ENCODE data around the gene TTYH3.

Gene TTYH3

GRCh38 chr7:2601907-2602306 is 29.9 kb upstream of the TTYH3 start:
- CTCF ChIA-PET: interaction anchor here (1.4 kb wide), 1 partner anchor 9 kb away, joined by 5 read pairs; no protein-coding TSS in a partner anchor
- no peaks in the 10 kb centered on the region for H3K4me1 ChIP-seq (ENCODE audit: control insufficient read depth, insufficient read depth, low read length)
- POLR2A ChIA-PET: interaction anchor here (0.6 kb wide), 1 partner anchor 29 kb away, joined by 8 read pairs; no protein-coding TSS in a partner anchor

GRCh38 chr7:2602406-2603043 is 29.3 kb upstream of the TTYH3 start:
- POLR2A ChIA-PET: interaction anchor here (0.6 kb wide), 1 partner anchor 29 kb away, joined by 8 read pairs; no protein-coding TSS in a partner anchor
- Histone ChIP-seq H3K27ac (ENCODE audit: extremely low read depth, low read depth, low read length) (no peak overlapping the region), H3K4me1 (ENCODE audit: control insufficient read depth, insufficient read depth, low read length) (no peaks in the 10 kb centered on the region), H3K4me3 (ENCODE audit: low read depth, low read length) (no peak overlapping the region), H3K36me3 (ENCODE audit: control insufficient read depth in 2 of 2, insufficient read depth in 1 of 2, low read length in 2 of 2) (peaks cover 0 to 27% of the 10 kb centered on the region in 2 experiments; a peak in 2 of 3 replicates), H3K9me3 (ENCODE audit: control insufficient read depth, insufficient read depth, low read depth, low read length) (no peaks in the 10 kb centered on the region)
- TF ChIP-seq KLF1 (tag by site-specific recombination; IDR thresholded peaks at IDR 0.05) (peak; percentile 80), ZIC2 (tag by site-specific recombination; IDR thresholded peaks at IDR 0.05) (peak; percentile 38; the same call in 1 of the 2 replicates), ZNF175 (tag by site-specific recombination; IDR thresholded peaks at IDR 0.05) (no peak)
- CTCF ChIA-PET: interaction anchor here (1.0 to 1.4 kb wide), 2 partner anchors 8 to 132 kb away, joined by 3 to 5 read pairs; no protein-coding TSS in a partner anchor

More at GRCh38 chr7:2601907-2602306, 29.9 kb upstream of the TTYH3 start:
- Histone ChIP-seq H3K4me3 (ENCODE audit: low read depth, low read length) (no peak overlapping the region), H3K27ac (ENCODE audit: extremely low read depth, low read depth, low read length) (no peak overlapping the region), H3K9me3 (ENCODE audit: control insufficient read depth, insufficient read depth, low read depth, low read length) (no peaks in the 10 kb centered on the region), H3K36me3 (ENCODE audit: control insufficient read depth in 2 of 2, insufficient read depth in 1 of 2, low read length in 2 of 2) (peaks cover 0 to 29% of the 10 kb centered on the region in 2 experiments; a peak in 2 of 3 replicates)
- TF ChIP-seq ZNF776 (tag by site-specific recombination; IDR thresholded peaks at IDR 0.05; ENCODE audit: borderline replicate concordance) (no peak), BCL11B (tag by site-specific recombination; IDR thresholded peaks at IDR 0.05; ENCODE audit: low read depth) (no peak)
- TF ChIP-seq, protein P1, sequence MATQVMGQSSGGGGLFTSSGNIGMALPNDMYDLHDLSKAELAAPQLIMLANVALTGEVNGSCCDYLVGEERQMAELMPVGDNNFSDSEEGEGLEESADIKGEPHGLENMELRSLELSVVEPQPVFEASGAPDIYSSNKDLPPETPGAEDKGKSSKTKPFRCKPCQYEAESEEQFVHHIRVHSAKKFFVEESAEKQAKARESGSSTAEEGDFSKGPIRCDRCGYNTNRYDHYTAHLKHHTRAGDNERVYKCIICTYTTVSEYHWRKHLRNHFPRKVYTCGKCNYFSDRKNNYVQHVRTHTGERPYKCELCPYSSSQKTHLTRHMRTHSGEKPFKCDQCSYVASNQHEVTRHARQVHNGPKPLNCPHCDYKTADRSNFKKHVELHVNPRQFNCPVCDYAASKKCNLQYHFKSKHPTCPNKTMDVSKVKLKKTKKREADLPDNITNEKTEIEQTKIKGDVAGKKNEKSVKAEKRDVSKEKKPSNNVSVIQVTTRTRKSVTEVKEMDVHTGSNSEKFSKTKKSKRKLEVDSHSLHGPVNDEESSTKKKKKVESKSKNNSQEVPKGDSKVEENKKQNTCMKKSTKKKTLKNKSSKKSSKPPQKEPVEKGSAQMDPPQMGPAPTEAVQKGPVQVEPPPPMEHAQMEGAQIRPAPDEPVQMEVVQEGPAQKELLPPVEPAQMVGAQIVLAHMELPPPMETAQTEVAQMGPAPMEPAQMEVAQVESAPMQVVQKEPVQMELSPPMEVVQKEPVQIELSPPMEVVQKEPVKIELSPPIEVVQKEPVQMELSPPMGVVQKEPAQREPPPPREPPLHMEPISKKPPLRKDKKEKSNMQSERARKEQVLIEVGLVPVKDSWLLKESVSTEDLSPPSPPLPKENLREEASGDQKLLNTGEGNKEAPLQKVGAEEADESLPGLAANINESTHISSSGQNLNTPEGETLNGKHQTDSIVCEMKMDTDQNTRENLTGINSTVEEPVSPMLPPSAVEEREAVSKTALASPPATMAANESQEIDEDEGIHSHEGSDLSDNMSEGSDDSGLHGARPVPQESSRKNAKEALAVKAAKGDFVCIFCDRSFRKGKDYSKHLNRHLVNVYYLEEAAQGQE (tag by site-specific recombination; IDR thresholded peaks at IDR 0.05): no peak

DNA sequence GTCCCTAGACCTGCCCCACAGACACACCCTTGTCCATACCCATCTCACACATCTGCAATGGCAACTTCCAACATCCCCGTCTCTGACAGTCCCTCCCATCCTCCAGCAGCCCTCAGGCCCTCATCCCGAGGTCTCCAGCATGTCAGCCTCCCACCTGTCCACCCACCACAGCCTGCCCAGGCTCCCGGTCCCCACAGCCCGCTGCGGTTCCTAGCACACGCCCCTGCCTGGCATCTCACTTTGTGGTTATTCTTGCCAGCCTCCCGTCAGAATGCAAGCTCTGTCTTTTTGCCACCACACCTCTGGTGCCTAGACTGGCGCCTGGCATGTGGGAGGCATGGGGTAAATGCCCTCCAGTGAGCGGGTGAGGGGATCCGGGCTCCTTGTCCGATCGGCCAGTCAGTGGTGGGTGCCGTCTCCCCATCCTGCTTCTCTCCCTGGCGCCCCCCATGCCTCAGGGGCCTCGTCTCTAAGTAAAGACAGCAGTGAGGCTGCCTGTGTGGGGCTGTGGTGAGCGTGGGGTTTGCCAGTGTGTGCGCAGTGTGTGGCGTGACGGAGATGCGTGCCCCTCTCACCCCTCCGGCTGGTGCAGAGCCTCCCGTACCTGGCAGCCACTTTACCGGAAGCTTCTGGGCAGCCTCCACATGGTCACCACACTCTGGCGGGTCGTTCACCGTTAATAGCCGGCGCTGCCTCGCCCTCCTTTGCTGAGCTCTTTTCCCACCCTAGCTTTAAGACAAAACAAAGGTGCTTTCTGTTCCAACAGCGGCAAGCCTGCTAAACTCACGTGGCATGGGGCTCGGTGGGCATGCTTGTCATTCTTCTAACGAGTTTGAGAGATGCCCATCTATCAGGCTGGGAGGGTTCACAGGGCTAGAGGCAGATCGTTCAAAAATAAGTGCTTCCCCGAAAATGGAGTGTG is 28.5 kb upstream of the TTYH3 start:
- POLR2A ChIA-PET: no interaction called here
- H3K9me3 ChIP-seq (ENCODE audit: control insufficient read depth, insufficient read depth, low read depth, low read length): no peaks in the 10 kb centered on the region

GRCh38 chr7:2604608-2605174 is 27.1 kb upstream of the TTYH3 start:
- Histone ChIP-seq H3K4me3 (ENCODE audit: low read depth, low read length) (no peak overlapping the region), H3K4me1 (ENCODE audit: control insufficient read depth, insufficient read depth, low read length) (no peaks in the 10 kb centered on the region), H3K9me3 (ENCODE audit: control insufficient read depth, insufficient read depth, low read depth, low read length) (no peaks in the 10 kb centered on the region), H3K36me3 (ENCODE audit: control insufficient read depth in 2 of 2, insufficient read depth in 1 of 2, low read length in 2 of 2) (peaks cover 0 to 17% of the 10 kb centered on the region in 2 experiments; a peak in 2 of 3 replicates), H3K27ac (ENCODE audit: extremely low read depth, low read depth, low read length) (no peak overlapping the region)
- POLR2A ChIA-PET: no interaction called here
- CTCF ChIA-PET: interaction anchor here (1.8 kb wide), 1 partner anchor 105 kb away, joined by 6 read pairs; no protein-coding TSS in a partner anchor
- TF ChIP-seq ZNF558 (tag by site-specific recombination; IDR thresholded peaks at IDR 0.05): no peak
- TF ChIP-seq ZNF133 (tag by site-specific recombination; IDR thresholded peaks at IDR 0.05): no peak
- TF ChIP-seq ZNF626 (tag by site-specific recombination; IDR thresholded peaks at IDR 0.05): no peak
- no peak for TF ChIP-seq ZNF560 (tag by site-specific recombination; IDR thresholded peaks at IDR 0.05; ENCODE audit: borderline replicate concordance)
- TF ChIP-seq, protein P2, sequence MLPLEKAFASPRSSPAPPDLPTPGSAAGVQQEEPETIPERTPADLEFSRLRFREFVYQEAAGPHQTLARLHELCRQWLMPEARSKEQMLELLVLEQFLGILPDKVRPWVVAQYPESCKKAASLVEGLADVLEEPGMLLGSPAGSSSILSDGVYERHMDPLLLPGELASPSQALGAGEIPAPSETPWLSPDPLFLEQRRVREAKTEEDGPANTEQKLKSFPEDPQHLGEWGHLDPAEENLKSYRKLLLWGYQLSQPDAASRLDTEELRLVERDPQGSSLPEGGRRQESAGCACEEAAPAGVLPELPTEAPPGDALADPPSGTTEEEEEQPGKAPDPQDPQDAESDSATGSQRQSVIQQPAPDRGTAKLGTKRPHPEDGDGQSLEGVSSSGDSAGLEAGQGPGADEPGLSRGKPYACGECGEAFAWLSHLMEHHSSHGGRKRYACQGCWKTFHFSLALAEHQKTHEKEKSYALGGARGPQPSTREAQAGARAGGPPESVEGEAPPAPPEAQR (tag by site-specific recombination; IDR thresholded peaks at IDR 0.05): no peak
- TF ChIP-seq ZNF677 (tag by site-specific recombination; IDR thresholded peaks at IDR 0.05): no peak
- TF ChIP-seq, protein P3, sequence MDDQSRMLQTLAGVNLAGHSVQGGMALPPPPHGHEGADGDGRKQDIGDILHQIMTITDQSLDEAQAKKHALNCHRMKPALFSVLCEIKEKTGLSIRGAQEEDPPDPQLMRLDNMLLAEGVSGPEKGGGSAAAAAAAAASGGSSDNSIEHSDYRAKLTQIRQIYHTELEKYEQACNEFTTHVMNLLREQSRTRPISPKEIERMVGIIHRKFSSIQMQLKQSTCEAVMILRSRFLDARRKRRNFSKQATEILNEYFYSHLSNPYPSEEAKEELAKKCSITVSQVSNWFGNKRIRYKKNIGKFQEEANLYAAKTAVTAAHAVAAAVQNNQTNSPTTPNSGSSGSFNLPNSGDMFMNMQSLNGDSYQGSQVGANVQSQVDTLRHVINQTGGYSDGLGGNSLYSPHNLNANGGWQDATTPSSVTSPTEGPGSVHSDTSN (CRISPR knock-in tag; IDR thresholded peaks at IDR 0.05): no peak
- TF ChIP-seq ZNF433 (tag by site-specific recombination; IDR thresholded peaks at IDR 0.05; ENCODE audit: low read depth): no peak
- TF ChIP-seq ZNF510 (tag by site-specific recombination; IDR thresholded peaks at IDR 0.05; ENCODE audit: insufficient replicate concordance): no peak

More for the DNA sequence above, 28.5 kb upstream of the TTYH3 start:
- no peak overlapping the region for H3K4me3 ChIP-seq (ENCODE audit: low read depth, low read length)
- CTCF ChIA-PET: interaction anchor here (1.0 to 1.8 kb wide), 3 partner anchors 8 to 133 kb away, joined by 3 to 6 read pairs (median 5); no protein-coding TSS in a partner anchor
- H3K36me3 ChIP-seq (ENCODE audit: control insufficient read depth in 2 of 2, insufficient read depth in 1 of 2, low read length in 2 of 2): peaks cover 0 to 24% of the 10 kb centered on the region in 2 experiments; a peak in 2 of 3 replicates
- H3K27ac ChIP-seq (ENCODE audit: extremely low read depth, low read depth, low read length): no peak overlapping the region
- TF ChIP-seq EGR2 (tag by site-specific recombination; IDR thresholded peaks at IDR 0.05; ENCODE audit: low read depth): peak; percentile 16; the same call in 1 of the 2 replicates
- no peak for TF ChIP-seq ZNF514 (tag by site-specific recombination; IDR thresholded peaks at IDR 0.05)
- no peak for TF ChIP-seq ZNF155 (tag by site-specific recombination; IDR thresholded peaks at IDR 0.05)
- no peak for TF ChIP-seq ZNF121 (tag by site-specific recombination; IDR thresholded peaks at IDR 0.05)
- 0 out of 2 replicates have a peak, but pooled peaks have one; percentile 14 for TF ChIP-seq ZFHX2 (tag by site-specific recombination; conservative IDR thresholded peaks at IDR 0.05)
- H3K4me1 ChIP-seq (ENCODE audit: control insufficient read depth, insufficient read depth, low read length): no peaks in the 10 kb centered on the region

Data from HEK293 (cell line).